ENCODE data around the gene TP53I11. TPM values are rescaled to one million over a fixed set of nuclear protein-coding genes. Genes with fewer than 3 reads are reported as not detected.

The TP53I11 gene
- total and polyA plus RNA-seq, 2 experiments from 2014 or later, result 23.5 to 43.9 TPM

DNA sequence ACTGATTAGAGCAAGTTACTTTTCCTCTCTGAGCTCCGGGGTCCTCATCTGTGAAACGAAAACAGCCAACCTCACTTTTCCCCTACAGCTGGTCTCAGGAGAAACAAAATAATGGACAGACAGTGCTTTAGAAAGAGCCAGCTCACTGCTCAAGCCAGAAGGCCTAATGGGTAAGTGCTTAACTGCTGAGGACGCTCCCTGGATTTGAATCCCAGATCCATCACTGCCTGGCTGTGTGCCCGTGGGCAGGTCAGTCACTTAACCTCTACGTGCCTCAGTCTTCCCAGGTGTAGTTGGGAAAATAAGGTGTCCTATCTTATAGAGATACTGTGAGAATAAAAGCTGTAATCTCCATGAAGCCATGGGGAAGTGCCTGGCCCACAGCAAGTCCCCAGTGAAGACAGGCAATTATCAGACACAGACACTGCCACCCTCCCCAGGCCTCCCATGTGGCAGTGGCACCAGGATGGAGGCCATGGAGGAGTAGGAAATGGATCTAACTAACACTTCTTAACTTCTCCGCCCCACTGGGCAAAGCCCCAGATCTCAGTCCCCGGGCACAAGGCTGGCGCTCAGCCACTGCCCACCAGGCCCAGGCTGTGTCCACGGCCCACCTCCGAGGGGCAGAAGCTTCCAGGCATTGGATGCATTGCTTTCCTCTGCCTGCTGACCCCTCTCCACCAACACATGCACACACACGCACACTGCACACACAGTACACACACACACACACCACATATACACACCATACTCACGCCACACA is 9.2 kb downstream of the TP53I11 start:
- no peaks in the 10 kb centered on the region for H3K9me2 ChIP-seq (ENCODE audit: insufficient read depth)
- H3K27ac ChIP-seq (ENCODE audit: low read depth), result no peak overlapping the region
- no peak for TF ChIP-seq CREB1 (CRISPR knock-in tag; IDR thresholded peaks at IDR 0.05; ENCODE audit: low read depth)
- TF ChIP-seq, protein P1, sequence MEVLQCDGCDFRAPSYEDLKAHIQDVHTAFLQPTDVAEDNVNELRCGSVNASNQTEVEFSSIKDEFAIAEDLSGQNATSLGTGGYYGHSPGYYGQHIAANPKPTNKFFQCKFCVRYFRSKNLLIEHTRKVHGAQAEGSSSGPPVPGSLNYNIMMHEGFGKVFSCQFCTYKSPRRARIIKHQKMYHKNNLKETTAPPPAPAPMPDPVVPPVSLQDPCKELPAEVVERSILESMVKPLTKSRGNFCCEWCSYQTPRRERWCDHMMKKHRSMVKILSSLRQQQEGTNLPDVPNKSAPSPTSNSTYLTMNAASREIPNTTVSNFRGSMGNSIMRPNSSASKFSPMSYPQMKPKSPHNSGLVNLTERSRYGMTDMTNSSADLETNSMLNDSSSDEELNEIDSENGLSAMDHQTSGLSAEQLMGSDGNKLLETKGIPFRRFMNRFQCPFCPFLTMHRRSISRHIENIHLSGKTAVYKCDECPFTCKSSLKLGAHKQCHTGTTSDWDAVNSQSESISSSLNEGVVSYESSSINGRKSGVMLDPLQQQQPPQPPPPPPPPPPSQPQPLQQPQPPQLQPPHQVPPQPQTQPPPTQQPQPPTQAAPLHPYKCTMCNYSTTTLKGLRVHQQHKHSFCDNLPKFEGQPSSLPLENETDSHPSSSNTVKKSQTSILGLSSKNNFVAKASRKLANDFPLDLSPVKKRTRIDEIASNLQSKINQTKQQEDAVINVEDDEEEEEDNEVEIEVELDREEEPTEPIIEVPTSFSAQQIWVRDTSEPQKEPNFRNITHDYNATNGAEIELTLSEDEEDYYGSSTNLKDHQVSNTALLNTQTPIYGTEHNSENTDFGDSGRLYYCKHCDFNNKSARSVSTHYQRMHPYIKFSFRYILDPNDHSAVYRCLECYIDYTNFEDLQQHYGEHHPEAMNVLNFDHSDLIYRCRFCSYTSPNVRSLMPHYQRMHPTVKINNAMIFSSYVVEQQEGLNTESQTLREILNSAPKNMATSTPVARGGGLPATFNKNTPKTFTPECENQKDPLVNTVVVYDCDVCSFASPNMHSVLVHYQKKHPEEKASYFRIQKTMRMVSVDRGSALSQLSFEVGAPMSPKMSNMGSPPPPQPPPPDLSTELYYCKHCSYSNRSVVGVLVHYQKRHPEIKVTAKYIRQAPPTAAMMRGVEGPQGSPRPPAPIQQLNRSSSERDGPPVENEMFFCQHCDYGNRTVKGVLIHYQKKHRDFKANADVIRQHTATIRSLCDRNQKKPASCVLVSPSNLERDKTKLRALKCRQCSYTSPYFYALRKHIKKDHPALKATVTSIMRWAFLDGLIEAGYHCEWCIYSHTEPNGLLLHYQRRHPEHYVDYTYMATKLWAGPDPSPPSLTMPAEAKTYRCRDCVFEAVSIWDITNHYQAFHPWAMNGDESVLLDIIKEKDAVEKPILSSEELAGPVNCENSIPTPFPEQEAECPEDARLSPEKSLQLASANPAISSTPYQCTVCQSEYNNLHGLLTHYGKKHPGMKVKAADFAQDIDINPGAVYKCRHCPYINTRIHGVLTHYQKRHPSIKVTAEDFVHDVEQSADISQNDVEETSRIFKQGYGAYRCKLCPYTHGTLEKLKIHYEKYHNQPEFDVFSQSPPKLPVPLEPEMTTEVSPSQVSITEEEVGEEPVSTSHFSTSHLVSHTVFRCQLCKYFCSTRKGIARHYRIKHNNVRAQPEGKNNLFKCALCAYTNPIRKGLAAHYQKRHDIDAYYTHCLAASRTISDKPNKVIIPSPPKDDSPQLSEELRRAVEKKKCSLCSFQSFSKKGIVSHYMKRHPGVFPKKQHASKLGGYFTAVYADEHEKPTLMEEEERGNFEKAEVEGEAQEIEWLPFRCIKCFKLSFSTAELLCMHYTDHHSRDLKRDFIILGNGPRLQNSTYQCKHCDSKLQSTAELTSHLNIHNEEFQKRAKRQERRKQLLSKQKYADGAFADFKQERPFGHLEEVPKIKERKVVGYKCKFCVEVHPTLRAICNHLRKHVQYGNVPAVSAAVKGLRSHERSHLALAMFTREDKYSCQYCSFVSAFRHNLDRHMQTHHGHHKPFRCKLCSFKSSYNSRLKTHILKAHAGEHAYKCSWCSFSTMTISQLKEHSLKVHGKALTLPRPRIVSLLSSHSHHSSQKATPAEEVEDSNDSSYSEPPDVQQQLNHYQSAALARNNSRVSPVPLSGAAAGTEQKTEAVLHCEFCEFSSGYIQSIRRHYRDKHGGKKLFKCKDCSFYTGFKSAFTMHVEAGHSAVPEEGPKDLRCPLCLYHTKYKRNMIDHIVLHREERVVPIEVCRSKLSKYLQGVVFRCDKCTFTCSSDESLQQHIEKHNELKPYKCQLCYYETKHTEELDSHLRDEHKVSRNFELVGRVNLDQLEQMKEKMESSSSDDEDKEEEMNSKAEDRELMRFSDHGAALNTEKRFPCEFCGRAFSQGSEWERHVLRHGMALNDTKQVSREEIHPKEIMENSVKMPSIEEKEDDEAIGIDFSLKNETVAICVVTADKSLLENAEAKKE (CRISPR knock-in tag; IDR thresholded peaks at IDR 0.05), result no peak
- no peak for TF ChIP-seq ZNF114 (CRISPR knock-in tag; IDR thresholded peaks at IDR 0.05)
- TF ChIP-seq JUNB (IDR thresholded peaks at IDR 0.05; ENCODE audit: unreplicated experiment), result no peak
- TF ChIP-seq POLR2AphosphoS5 (IDR thresholded peaks at IDR 0.05; ENCODE audit: low read depth), result no peak
- TF ChIP-seq, protein P2, sequence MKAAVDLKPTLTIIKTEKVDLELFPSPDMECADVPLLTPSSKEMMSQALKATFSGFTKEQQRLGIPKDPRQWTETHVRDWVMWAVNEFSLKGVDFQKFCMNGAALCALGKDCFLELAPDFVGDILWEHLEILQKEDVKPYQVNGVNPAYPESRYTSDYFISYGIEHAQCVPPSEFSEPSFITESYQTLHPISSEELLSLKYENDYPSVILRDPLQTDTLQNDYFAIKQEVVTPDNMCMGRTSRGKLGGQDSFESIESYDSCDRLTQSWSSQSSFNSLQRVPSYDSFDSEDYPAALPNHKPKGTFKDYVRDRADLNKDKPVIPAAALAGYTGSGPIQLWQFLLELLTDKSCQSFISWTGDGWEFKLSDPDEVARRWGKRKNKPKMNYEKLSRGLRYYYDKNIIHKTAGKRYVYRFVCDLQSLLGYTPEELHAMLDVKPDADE (IDR thresholded peaks at IDR 0.05), result no peak
- no peak for TF ChIP-seq EZH2phosphoT487 (IDR thresholded peaks at IDR 0.05; ENCODE audit: unreplicated experiment)
- no peak for TF ChIP-seq STAT1 (IDR thresholded peaks at IDR 0.05; ENCODE audit: unreplicated experiment)
- TF ChIP-seq ZNF331 (CRISPR knock-in tag; IDR thresholded peaks at IDR 0.05; ENCODE audit: low read depth), result no peak
- TF ChIP-seq, protein P3, sequence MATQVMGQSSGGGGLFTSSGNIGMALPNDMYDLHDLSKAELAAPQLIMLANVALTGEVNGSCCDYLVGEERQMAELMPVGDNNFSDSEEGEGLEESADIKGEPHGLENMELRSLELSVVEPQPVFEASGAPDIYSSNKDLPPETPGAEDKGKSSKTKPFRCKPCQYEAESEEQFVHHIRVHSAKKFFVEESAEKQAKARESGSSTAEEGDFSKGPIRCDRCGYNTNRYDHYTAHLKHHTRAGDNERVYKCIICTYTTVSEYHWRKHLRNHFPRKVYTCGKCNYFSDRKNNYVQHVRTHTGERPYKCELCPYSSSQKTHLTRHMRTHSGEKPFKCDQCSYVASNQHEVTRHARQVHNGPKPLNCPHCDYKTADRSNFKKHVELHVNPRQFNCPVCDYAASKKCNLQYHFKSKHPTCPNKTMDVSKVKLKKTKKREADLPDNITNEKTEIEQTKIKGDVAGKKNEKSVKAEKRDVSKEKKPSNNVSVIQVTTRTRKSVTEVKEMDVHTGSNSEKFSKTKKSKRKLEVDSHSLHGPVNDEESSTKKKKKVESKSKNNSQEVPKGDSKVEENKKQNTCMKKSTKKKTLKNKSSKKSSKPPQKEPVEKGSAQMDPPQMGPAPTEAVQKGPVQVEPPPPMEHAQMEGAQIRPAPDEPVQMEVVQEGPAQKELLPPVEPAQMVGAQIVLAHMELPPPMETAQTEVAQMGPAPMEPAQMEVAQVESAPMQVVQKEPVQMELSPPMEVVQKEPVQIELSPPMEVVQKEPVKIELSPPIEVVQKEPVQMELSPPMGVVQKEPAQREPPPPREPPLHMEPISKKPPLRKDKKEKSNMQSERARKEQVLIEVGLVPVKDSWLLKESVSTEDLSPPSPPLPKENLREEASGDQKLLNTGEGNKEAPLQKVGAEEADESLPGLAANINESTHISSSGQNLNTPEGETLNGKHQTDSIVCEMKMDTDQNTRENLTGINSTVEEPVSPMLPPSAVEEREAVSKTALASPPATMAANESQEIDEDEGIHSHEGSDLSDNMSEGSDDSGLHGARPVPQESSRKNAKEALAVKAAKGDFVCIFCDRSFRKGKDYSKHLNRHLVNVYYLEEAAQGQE (IDR thresholded peaks at IDR 0.05; ENCODE audit: unreplicated experiment), result no peak
- TF ChIP-seq NANOG (IDR thresholded peaks at IDR 0.05; ENCODE audit: borderline replicate concordance), result no peak
- TF ChIP-seq EZH2 (IDR thresholded peaks at IDR 0.05; ENCODE audit: low read depth, unreplicated experiment), result no peak
- TF ChIP-seq, protein P4, sequence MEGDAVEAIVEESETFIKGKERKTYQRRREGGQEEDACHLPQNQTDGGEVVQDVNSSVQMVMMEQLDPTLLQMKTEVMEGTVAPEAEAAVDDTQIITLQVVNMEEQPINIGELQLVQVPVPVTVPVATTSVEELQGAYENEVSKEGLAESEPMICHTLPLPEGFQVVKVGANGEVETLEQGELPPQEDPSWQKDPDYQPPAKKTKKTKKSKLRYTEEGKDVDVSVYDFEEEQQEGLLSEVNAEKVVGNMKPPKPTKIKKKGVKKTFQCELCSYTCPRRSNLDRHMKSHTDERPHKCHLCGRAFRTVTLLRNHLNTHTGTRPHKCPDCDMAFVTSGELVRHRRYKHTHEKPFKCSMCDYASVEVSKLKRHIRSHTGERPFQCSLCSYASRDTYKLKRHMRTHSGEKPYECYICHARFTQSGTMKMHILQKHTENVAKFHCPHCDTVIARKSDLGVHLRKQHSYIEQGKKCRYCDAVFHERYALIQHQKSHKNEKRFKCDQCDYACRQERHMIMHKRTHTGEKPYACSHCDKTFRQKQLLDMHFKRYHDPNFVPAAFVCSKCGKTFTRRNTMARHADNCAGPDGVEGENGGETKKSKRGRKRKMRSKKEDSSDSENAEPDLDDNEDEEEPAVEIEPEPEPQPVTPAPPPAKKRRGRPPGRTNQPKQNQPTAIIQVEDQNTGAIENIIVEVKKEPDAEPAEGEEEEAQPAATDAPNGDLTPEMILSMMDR (conservative IDR thresholded peaks at IDR 0.05; ENCODE audit: low read depth in 2 of 2), result no peak
- Mint-ChIP-seq H3K27me3 (ENCODE audit: insufficient read depth, low read depth, poor library complexity) (peaks cover 23% of the 10 kb centered on the region), H3K36me3 (ENCODE audit: low read depth) (peaks cover 12% of the 10 kb centered on the region), H3K9me3 (peaks cover 5% of the 10 kb centered on the region; the same call in 2 of the 3 replicates), H3K4me3 (no peak overlapping the region), H3K4me1 (peaks cover 66% of the 10 kb centered on the region), H3K27ac (no peak overlapping the region)
- no peak for DNase-seq (ENCODE audit: low spot score)
- H3K79me2 ChIP-seq (replicated peaks; ENCODE audit: insufficient read depth), result no peaks in the 10 kb centered on the region
- H3K27me3 ChIP-seq (ENCODE audit: insufficient read depth), result no peaks in the 10 kb centered on the region
- no peaks in the 10 kb centered on the region for H3K36me3 ChIP-seq (ENCODE audit: insufficient read depth)
- 0 out of 2 replicates have a peak, but pooled peaks cover 3% of the 10 kb centered on the region for H3F3A ChIP-seq (replicated peaks; ENCODE audit: low read depth)
- H4K20me1 ChIP-seq (replicated peaks; ENCODE audit: insufficient read depth), result no peaks in the 10 kb centered on the region
- no peak overlapping the region for H3K4me3 ChIP-seq
- peaks cover 32% of the 10 kb centered on the region for H3K4me1 ChIP-seq (ENCODE audit: insufficient read depth)
- H3K4me2 ChIP-seq, result no peak overlapping the region
- H2AFZ ChIP-seq, result no peak overlapping the region
- no peak for ATAC-seq

Measured in GM23338 (cell line).